ENCODE measurements around the gene SEC14L3.

Gene SEC14L3

GRCh38 chr22:30511911-30512310, 40.1 kb upstream of the SEC14L3 start:
- no peak overlapping the region for H3K4me3 ChIP-seq (ENCODE audit: control insufficient read depth, low read depth, low read length)
- no peak for TF ChIP-seq CTCF (IDR thresholded peaks at IDR 0.05; ENCODE audit: control insufficient read depth, insufficient read depth, low read depth, low read length, missing control alignments)
- DNase-seq (ENCODE audit: low read depth) = no peak

- no peak for DNase-seq (ENCODE audit: low read depth)
- no peak for TF ChIP-seq CTCF (IDR thresholded peaks at IDR 0.05; ENCODE audit: control insufficient read depth, insufficient read depth, low read depth, low read length, missing control alignments)
- no peak overlapping the region for H3K4me3 ChIP-seq (ENCODE audit: control insufficient read depth, low read depth, low read length)
These were observed 39.3 kb upstream of the SEC14L3 start for GRCh38 chr22:30511109-30511508.

- DNase-seq (ENCODE audit: low read depth) = no peak
- TF ChIP-seq CTCF (IDR thresholded peaks at IDR 0.05; ENCODE audit: control insufficient read depth, insufficient read depth, low read depth, low read length, missing control alignments) = no peak
- H3K4me3 ChIP-seq (ENCODE audit: control insufficient read depth, low read depth, low read length) = no peak overlapping the region
These were observed 36.4 kb upstream of the SEC14L3 start for GRCh38 chr22:30508216-30508615.

- no peak overlapping the region for H3K4me3 ChIP-seq (ENCODE audit: control insufficient read depth, low read depth, low read length)
- no peak for DNase-seq (ENCODE audit: low read depth)
- TF ChIP-seq CTCF (IDR thresholded peaks at IDR 0.05; ENCODE audit: control insufficient read depth, insufficient read depth, low read depth, low read length, missing control alignments) = no peak
These were observed 35.9 kb upstream of the SEC14L3 start for GRCh38 chr22:30507670-30508069.

- H3K4me3 ChIP-seq (ENCODE audit: control insufficient read depth, low read depth, low read length) = no peak overlapping the region
- TF ChIP-seq CTCF (IDR thresholded peaks at IDR 0.05; ENCODE audit: control insufficient read depth, insufficient read depth, low read depth, low read length, missing control alignments) = no peak
- DNase-seq (ENCODE audit: low read depth) = no peak
These were observed 34.7 kb upstream of the SEC14L3 start for GRCh38 chr22:30506507-30506968.

GRCh38 chr22:30503551-30503950, 31.7 kb upstream of the SEC14L3 start:
- H3K4me3 ChIP-seq (ENCODE audit: control insufficient read depth, low read depth, low read length) = no peak overlapping the region
- no peak for DNase-seq (ENCODE audit: low read depth)
- TF ChIP-seq CTCF (IDR thresholded peaks at IDR 0.05; ENCODE audit: control insufficient read depth, insufficient read depth, low read depth, low read length, missing control alignments) = no peak

- DNase-seq (ENCODE audit: low read depth) = no peak
- no peak overlapping the region for H3K4me3 ChIP-seq (ENCODE audit: control insufficient read depth, low read depth, low read length)
- TF ChIP-seq CTCF (IDR thresholded peaks at IDR 0.05; ENCODE audit: control insufficient read depth, insufficient read depth, low read depth, low read length, missing control alignments) = no peak
These were observed 31.1 kb upstream of the SEC14L3 start for GRCh38 chr22:30502911-30503310.

Data from AG09309 (cell line).